Measurements from ENCODE around the gene TBCA. TPM values are rescaled to one million over a fixed set of nuclear protein-coding genes. Genes with fewer than 3 reads are reported as not detected.

The TBCA gene
- total RNA-seq, 1 experiment from 2014 or later: 310 TPM

DNA sequence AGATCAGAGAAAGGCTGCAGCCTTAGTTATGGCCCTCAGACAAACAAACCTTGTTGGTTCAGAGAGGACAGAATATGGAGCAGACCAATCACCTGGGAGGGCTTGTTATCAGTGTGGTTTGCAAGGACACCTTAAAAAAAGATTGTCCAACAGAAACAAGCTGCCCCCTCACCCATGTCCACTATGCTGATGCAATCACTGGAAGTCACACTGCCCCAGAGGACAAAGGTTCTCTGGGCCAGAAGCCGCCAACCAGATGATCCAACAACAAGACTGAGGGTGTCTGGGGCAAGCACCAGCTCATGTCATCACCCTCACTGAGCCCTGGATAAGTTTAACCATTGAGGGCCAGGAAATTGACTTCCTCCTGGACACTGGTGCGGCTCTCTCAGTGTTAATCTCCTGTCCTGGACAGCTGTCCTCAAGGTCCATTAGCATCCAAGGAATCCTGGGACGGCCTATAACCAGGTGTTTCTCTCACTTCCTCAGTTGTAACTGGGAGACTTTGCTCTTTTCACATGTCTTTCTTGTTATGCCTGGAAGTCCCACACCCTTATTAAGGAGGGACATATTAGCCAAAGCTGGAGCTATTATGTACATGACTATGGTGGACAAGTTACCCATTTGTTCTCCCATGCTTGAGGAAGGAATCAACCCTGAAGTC, 36.9 kb upstream of the TBCA start:
- Mint-ChIP-seq H3K4me1 (ENCODE audit: insufficient read depth, unreplicated experiment) (no peaks in the 10 kb centered on the region), H3K9me3 (ENCODE audit: unreplicated experiment) (peaks cover 8% of the 10 kb centered on the region), H3K27me3 (ENCODE audit: insufficient read depth, unreplicated experiment) (no peaks in the 10 kb centered on the region), H3K36me3 (ENCODE audit: insufficient read depth, unreplicated experiment) (no peaks in the 10 kb centered on the region), H3K4me3 (ENCODE audit: unreplicated experiment) (no peak overlapping the region), H3K27ac (ENCODE audit: low read depth, unreplicated experiment) (no peak overlapping the region)
- CTCF ChIA-PET: interaction anchor here (0.6 to 1.5 kb wide), 4 partner anchors 15 to 1086 kb away, joined by 3 to 5 read pairs (median 4); no protein-coding TSS in a partner anchor
- intact Hi-C loops (cut with micrococcal nuclease): no loop called here
- no peak for DNase-seq (ENCODE audit: unreplicated experiment)
- POLR2A ChIA-PET: no interaction called here
- BruUV-seq (replicated peaks): no TSS peak
- no peak for TF ChIP-seq CTCF (IDR thresholded peaks at IDR 0.05; ENCODE audit: unreplicated experiment)

- H3K4me1 Mint-ChIP-seq (ENCODE audit: insufficient read depth, unreplicated experiment): peaks cover 7% of the 10 kb centered on the region
- intact Hi-C loops (cut with micrococcal nuclease): no loop called here
- ChIA-PET CTCF (interaction anchor here (0.6 to 1.3 kb wide), 5 partner anchors 14 to 971 kb away, joined by 3 to 4 read pairs (median 3); no protein-coding TSS in a partner anchor), POLR2A (interaction anchor here (1.4 kb wide), 1 partner anchor 27 kb away, joined by 3 read pairs; no protein-coding TSS in a partner anchor)
- no peaks in the 10 kb centered on the region for H3K36me3 Mint-ChIP-seq (ENCODE audit: insufficient read depth, unreplicated experiment)
- H3K27ac Mint-ChIP-seq (ENCODE audit: low read depth, unreplicated experiment): no peak overlapping the region
- BruUV-seq (replicated peaks): no TSS peak
- H3K27me3 Mint-ChIP-seq (ENCODE audit: insufficient read depth, unreplicated experiment): no peaks in the 10 kb centered on the region
- peak overlapping the region; percentile 20 for H3K4me3 Mint-ChIP-seq (ENCODE audit: unreplicated experiment)
- DNase-seq (ENCODE audit: unreplicated experiment): no peak
- no peak for TF ChIP-seq CTCF (IDR thresholded peaks at IDR 0.05; ENCODE audit: unreplicated experiment)
- H3K9me3 Mint-ChIP-seq (ENCODE audit: unreplicated experiment): peaks cover 8% of the 10 kb centered on the region
Measured at GRCh38 chr5:77806213-77806843, 30.2 kb upstream of the TBCA start.

GRCh38 chr5:77798456-77798855, 22.3 kb upstream of the TBCA start:
- Mint-ChIP-seq H3K27ac (ENCODE audit: low read depth, unreplicated experiment) (no peak overlapping the region), H3K4me1 (ENCODE audit: insufficient read depth, unreplicated experiment) (no peaks in the 10 kb centered on the region), H3K36me3 (ENCODE audit: insufficient read depth, unreplicated experiment) (no peaks in the 10 kb centered on the region), H3K27me3 (ENCODE audit: insufficient read depth, unreplicated experiment) (peaks cover 55% of the 10 kb centered on the region), H3K9me3 (ENCODE audit: unreplicated experiment) (peaks cover 17% of the 10 kb centered on the region), H3K4me3 (ENCODE audit: unreplicated experiment) (no peak overlapping the region)
- no TSS peak for BruUV-seq (replicated peaks)
- POLR2A ChIA-PET: interaction anchor here (0.5 kb wide), 1 partner anchor 109 kb away, joined by 3 read pairs; no protein-coding TSS in a partner anchor
- TF ChIP-seq CTCF (IDR thresholded peaks at IDR 0.05; ENCODE audit: unreplicated experiment): no peak
- DNase-seq (ENCODE audit: unreplicated experiment): no peak
- intact Hi-C loops (cut with micrococcal nuclease): no loop called here
- CTCF ChIA-PET: interaction anchor here (1.1 kb wide), 1 partner anchor 15 kb away, joined by 5 read pairs; no protein-coding TSS in a partner anchor

DNA sequence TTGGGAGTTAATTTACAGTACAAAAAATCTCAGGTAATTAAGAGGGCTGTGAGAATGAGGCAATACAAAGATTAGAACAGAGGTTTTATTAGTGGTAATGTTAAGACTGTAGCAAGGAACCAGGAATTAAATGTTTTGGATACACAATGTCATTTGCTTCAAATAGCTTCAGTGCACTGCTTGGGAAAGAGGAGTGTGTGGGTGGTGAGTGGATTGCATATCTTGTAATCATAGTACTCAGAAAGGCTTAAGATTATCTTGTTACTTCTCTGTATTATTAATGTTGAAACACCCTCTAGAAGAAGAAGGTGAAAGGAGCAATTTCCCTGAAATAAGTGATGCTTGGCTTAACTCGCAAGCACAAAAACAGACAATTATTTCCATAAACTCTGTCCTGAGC, 21.0 kb upstream of the TBCA start:
- BruUV-seq (replicated peaks): no TSS peak
- Mint-ChIP-seq H3K4me3 (ENCODE audit: unreplicated experiment) (no peak overlapping the region), H3K27me3 (ENCODE audit: insufficient read depth, unreplicated experiment) (peaks cover 58% of the 10 kb centered on the region), H3K9me3 (ENCODE audit: unreplicated experiment) (peaks cover 17% of the 10 kb centered on the region), H3K36me3 (ENCODE audit: insufficient read depth, unreplicated experiment) (no peaks in the 10 kb centered on the region), H3K4me1 (ENCODE audit: insufficient read depth, unreplicated experiment) (no peaks in the 10 kb centered on the region), H3K27ac (ENCODE audit: low read depth, unreplicated experiment) (no peak overlapping the region)
- ChIA-PET CTCF (interaction anchor here (0.6 kb wide), 2 partner anchors 220 to 243 kb away, joined by 3 read pairs; no protein-coding TSS in a partner anchor), POLR2A (no interaction called here)
- no peak for TF ChIP-seq CTCF (IDR thresholded peaks at IDR 0.05; ENCODE audit: unreplicated experiment)
- intact Hi-C loops (cut with micrococcal nuclease): no loop called here
- DNase-seq (ENCODE audit: unreplicated experiment): no peak
